Pulmonary artery endothelial cell (primary cell): ENCODE measurements around the gene PGAP3. TPM values are rescaled to one million over a fixed set of nuclear protein-coding genes. Genes with fewer than 3 reads are reported as not detected.
"Not testable (repeated sequence)": the region's sequence is repeated elsewhere in the genome, so short reads cannot be mapped to it uniquely, and the experiment has no call there.

Experiments
- DNase-seq: peaks from one replicate; pipeline ENCODE4 v3.0.0-alpha.2; 2011; ENCODE audit warnings: low read depth, low spot score
- total RNA-seq: library from RNA; depleted of rRNA; stranded (reverse); fragments of >200 nt; gene quantifications from 2 replicates; pipeline ENCODE4 v1.2.3, GENCODE V29; 2014

Gene PGAP3
- total RNA-seq: 3.5 and 4.2 TPM in 2 replicates

GRCh38 chr17:39687546-39688474 lies at the start of gene PGAP3:
Gene PGAP3 (minus strand): TSS chr17:39688057. CDS start chr17:39688014, 43 bp downstream.
- DNase-seq: peak; percentile 81

GRCh38 chr17:39737206-39737759 lies 49.4 kb upstream of the PGAP3 start:
- DNase-seq: no peak

GRCh38 chr17:39736319-39737165 lies 48.7 kb upstream of the PGAP3 start:
- no peak for DNase-seq

- no peak for DNase-seq
These were observed 48.0 kb upstream of the PGAP3 start for GRCh38 chr17:39735882-39736281.

GRCh38 chr17:39732586-39732985 lies 44.7 kb upstream of the PGAP3 start:
- DNase-seq: no peak

GRCh38 chr17:39730095-39730921 lies 42.5 kb upstream of the PGAP3 start, which contains the start of gene MIEN1:
Gene MIEN1 (minus strand): TSS chr17:39730532. CDS start chr17:39730495, 37 bp downstream.
- DNase-seq: peak; percentile 26

- DNase-seq: no peak
These were observed 41.5 kb upstream of the PGAP3 start for GRCh38 chr17:39729280-39729851.

GRCh38 chr17:39727556-39727955 lies 39.7 kb upstream of the PGAP3 start:
- no peak for DNase-seq

GRCh38 chr17:39726617-39727016 lies 38.8 kb upstream of the PGAP3 start:
- DNase-seq: no peak

- DNase-seq: not testable (repeated sequence)
These were observed 38.1 kb upstream of the PGAP3 start for GRCh38 chr17:39725923-39726322.

- no peak for DNase-seq
These were observed 36.9 kb upstream of the PGAP3 start for GRCh38 chr17:39724731-39725130.

DNA sequence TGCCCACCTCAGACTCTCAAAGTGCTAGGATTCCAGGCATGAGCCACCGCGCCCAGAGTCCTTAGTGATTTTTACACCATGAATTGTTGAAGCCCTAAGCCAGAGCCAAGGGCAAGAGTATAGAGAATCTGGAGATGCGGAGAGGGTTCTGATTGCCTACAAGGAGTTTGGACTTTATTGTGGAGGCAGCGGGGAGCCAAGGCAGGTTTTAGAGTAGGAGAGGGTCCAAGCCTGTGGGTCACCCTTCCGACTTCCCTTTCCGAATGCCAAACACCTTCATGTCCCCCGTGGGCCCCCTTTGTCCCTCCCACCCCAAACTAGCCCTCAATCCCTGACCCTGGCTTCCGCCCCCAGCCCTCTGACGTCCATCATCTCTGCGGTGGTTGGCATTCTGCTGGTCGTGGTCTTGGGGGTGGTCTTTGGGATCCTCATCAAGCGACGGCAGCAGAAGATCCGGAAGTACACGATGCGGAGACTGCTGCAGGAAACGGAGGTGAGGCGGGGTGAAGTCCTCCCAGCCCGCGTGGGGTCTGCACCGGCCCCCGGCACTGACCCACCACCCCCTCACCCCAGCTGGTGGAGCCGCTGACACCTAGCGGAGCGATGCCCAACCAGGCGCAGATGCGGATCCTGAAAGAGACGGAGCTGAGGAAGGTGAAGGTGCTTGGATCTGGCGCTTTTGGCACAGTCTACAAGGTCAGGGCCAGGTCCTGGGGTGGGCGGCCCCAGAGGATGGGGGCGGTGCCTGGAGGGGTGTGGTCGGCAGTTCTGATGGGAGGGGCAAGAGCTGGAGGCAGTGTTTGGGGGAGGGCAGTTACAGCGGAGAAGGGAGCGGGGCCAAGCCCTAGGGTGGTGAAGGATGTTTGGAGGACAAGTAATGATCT lies 35.4 kb upstream of the PGAP3 start:
- DNase-seq: no peak

DNA sequence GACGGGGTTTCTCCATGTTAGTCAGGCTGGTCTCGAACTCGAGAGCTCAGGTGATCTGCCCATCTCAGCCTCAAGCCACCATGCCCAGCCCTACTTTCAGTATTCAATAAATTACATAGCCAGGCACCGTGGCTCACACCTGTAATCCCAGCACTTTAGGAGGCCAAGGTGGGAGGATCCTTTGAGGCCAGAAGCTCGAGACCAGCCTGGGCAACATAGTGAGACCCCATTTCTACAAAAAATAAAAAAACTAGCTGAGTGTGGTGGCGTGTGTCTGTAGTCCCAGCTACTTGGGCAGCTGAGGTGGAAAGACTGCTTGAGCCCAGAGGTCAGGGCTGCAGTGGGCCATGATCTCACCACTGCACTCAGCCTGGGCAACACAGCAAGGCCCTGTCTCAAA lies 34.2 kb upstream of the PGAP3 start:
- DNase-seq: no peak

- no peak for DNase-seq
These were observed 31.9 kb upstream of the PGAP3 start for GRCh38 chr17:39719563-39720355.

GRCh38 chr17:39717660-39718059 lies 29.8 kb upstream of the PGAP3 start:
- DNase-seq: no peak

- DNase-seq: no peak
These were observed 29.2 kb upstream of the PGAP3 start for GRCh38 chr17:39716879-39717536.

DNA sequence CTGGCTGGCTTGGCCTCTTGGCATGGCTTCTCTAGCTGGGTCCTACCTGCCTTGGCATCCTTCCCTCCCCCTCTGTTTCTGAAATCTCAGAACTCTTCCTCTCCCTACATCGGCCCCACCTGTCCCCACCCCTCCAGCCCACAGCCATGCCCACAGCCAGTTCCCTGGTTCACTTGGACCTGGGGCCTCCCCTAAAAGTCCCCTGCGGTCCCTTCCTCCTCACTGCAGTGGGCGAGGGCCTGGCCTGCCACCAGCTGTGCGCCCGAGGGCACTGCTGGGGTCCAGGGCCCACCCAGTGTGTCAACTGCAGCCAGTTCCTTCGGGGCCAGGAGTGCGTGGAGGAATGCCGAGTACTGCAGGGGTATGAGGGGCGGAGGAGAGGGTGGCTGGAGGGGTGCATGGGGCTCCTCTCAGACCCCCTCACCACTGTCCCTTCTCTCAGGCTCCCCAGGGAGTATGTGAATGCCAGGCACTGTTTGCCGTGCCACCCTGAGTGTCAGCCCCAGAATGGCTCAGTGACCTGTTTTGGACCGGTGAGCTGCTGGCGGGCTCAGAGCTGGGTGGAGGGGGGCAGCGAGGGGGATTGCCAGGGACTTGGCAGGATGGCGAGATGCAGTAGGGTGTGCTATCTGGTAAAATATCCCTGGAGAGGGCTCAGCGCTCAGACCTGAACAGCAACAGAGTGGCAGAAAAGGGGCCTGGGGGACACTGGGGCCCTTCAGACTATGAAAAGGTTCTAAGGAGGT lies 28.4 kb upstream of the PGAP3 start:
- DNase-seq: no peak
